Body of pancreas (tissue), 4 donors: ENCODE measurements around the gene GZF1. TPM values are rescaled to one million over a fixed set of nuclear protein-coding genes. Genes with fewer than 3 reads are reported as not detected.

Experiments
- ATAC-seq: fragments of 150-250 bp; one replicate; pipeline ENCODE4 v1.9.1; 2016
- DNase-seq, 4 donors: peaks; one replicate each; pipeline ENCODE4 v3.0.0-alpha.2; 2019
- H3K27ac ChIP-seq, 4 donors: fragments of 200-600 bp; sonication (generic); 1 replicate in 3 of 4; 2 replicates in 1 of 4; pipeline versions ENCODE4 v1.5.1 to v1.6.1; 2016 to 2019; ENCODE audit warnings: mild to moderate bottlenecking in 1 of 4, mixed read lengths in 1 of 4, moderate library complexity in 1 of 4
- H3K27me3 ChIP-seq, 2 donors: fragments of 200-600 bp; sonication (generic); one replicate each; pipeline ENCODE4 v1.6.0; 2016; ENCODE audit warnings: mild to moderate bottlenecking in 1 of 2
- H3K36me3 ChIP-seq, 2 donors: fragments of 200-600 bp; sonication (generic); replicated peaks in 1 of 2; 2 replicates each; pipeline ENCODE4 v1.5.1; 2016; ENCODE audit warnings: low read depth in 2 of 2; ENCODE audit not compliant: insufficient read depth in 1 of 2
- H3K4me1 ChIP-seq: fragments of 200-600 bp; sonication (generic); one replicate; pipeline ENCODE4 v1.6.0; 2016
- H3K4me3 ChIP-seq, 2 donors: fragments of 200-600 bp; sonication (generic); 1 replicate in 1 of 2; 2 replicates in 1 of 2; pipeline ENCODE4 v1.5.1; 2016 to 2019
- H3K9me3 ChIP-seq, 3 donors: fragments of 200-600 bp; sonication (generic); 1 replicate in 2 of 3; 2 replicates in 1 of 3; pipeline ENCODE4 v1.5.1; 2016
- POLR2A ChIP-seq, 3 donors: fragments of 450-650 bp; IDR thresholded peaks; one replicate each; pipeline ENCODE4 v1.6.1; 2016; ENCODE audit warnings: antibody characterized with exemption in 3 of 3, mild to moderate bottlenecking in 2 of 3
- WGBS, 2 donors: methylation state at CpG; one replicate each; pipeline ENCODE4 v1.1.5; 2017; 5-methylcytosine and 5-hydroxymethylcytosine counted together
- intact Hi-C: fragments of 100-400 bp; cut with DNase I; formaldehyde crosslinking; loops from one replicate; pipeline ENCODE4 v1.15.1; 2023
- small RNA-seq: library from RNA; depleted of rRNA; stranded (forward); fragments of <200 nt; gene quantifications from one replicate; pipeline ENCODE3, GENCODE V24; 2016
- total RNA-seq, 2 donors: library from RNA; depleted of rRNA; stranded (reverse); fragments of >200 nt; gene quantifications; one replicate each; pipeline ENCODE4 v1.1.0, GENCODE V29; 2016
- TF ChIP-seq, protein P1 (sequence below), 7 experiments: fragments of 450-650 bp in 4 of 7; fragments of 200-600 bp in 3 of 7; sonication (generic) in 3 of 7; IDR thresholded peaks; one replicate each; pipeline ENCODE4 v1.5.1; 2016 to 2019; ENCODE audit warnings: antibody characterized with exemption in 7 of 7

The GZF1 gene
- total RNA-seq, 2 donors from 2014 or later = 1.6 to 6.2 TPM

GRCh38 chr20:23417861-23418260 lies 55.9 kb downstream of the GZF1 start:
- H3K9me3 ChIP-seq = no peaks in the 10 kb centered on the region
- peaks cover 25% of the 10 kb centered on the region for H3K4me1 ChIP-seq
- DNase-seq = no peak
- no peak for ATAC-seq
- H3K27me3 ChIP-seq = no peaks in the 10 kb centered on the region
- H3K4me3 ChIP-seq = no peak overlapping the region
- TF ChIP-seq POLR2A (IDR thresholded peaks at IDR 0.05) = no peak
- TF ChIP-seq, protein P1, sequence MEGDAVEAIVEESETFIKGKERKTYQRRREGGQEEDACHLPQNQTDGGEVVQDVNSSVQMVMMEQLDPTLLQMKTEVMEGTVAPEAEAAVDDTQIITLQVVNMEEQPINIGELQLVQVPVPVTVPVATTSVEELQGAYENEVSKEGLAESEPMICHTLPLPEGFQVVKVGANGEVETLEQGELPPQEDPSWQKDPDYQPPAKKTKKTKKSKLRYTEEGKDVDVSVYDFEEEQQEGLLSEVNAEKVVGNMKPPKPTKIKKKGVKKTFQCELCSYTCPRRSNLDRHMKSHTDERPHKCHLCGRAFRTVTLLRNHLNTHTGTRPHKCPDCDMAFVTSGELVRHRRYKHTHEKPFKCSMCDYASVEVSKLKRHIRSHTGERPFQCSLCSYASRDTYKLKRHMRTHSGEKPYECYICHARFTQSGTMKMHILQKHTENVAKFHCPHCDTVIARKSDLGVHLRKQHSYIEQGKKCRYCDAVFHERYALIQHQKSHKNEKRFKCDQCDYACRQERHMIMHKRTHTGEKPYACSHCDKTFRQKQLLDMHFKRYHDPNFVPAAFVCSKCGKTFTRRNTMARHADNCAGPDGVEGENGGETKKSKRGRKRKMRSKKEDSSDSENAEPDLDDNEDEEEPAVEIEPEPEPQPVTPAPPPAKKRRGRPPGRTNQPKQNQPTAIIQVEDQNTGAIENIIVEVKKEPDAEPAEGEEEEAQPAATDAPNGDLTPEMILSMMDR (IDR thresholded peaks at IDR 0.05) = no peak
- intact Hi-C loops = loop anchor here (10.0 kb wide), 1 partner anchor 73 kb away; no protein-coding TSS in a partner anchor
- H3K36me3 ChIP-seq = no peaks in the 10 kb centered on the region
- H3K27ac ChIP-seq = no peak overlapping the region

DNA sequence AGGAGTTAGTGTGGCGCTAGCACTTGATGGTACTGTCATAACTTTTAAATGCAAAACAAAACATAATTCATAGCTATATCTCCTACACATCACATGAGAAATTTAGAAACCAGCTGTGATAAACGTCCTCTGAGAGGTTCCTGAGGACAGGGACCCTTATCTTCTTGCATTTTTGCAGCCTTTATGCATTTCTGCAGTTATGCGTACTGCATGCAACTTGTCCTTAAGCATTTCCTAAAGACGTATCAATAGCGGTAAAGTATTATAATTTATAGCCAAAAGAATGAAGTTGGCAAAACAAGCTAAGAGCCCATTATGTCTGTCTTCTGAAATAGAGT lies 57.6 kb downstream of the GZF1 start:
- peaks cover 25% of the 10 kb centered on the region for H3K4me1 ChIP-seq
- ATAC-seq (no peak), DNase-seq (no peak)
- intact Hi-C loops = loop anchor here (10.0 kb wide), 1 partner anchor 75 kb away; no protein-coding TSS in a partner anchor
- H3K9me3 ChIP-seq = no peaks in the 10 kb centered on the region
- TF ChIP-seq POLR2A (IDR thresholded peaks at IDR 0.05) = no peak
- TF ChIP-seq, protein P1 (IDR thresholded peaks at IDR 0.05) = no peak
- H3K36me3 ChIP-seq = no peaks in the 10 kb centered on the region
- peak overlapping the region in 2 of 4 donors; percentile 85 to 88 for H3K27ac ChIP-seq
- no peaks in the 10 kb centered on the region for H3K27me3 ChIP-seq
- WGBS, 2 donors = 43 to 46% methylated on average over 5 of the region's 5 CpGs
- no peak overlapping the region for H3K4me3 ChIP-seq

GRCh38 chr20:23419995-23420901 lies 58.3 kb downstream of the GZF1 start:
- peak in 1 of 3 donors; percentile 10 for TF ChIP-seq POLR2A (IDR thresholded peaks at IDR 0.05)
- TF ChIP-seq, protein P1 (IDR thresholded peaks at IDR 0.05) = no peak
- intact Hi-C loops = loop anchor here (10.0 kb wide), 1 partner anchor 75 kb away; no protein-coding TSS in a partner anchor
- WGBS, 2 donors = 2 to 6% methylated on average over 15 to 55 of the region's 58 CpGs

GRCh38 chr20:23420943-23421931 lies 59.3 kb downstream of the GZF1 start, which contains the start of gene NAPB:
Gene NAPB, minus strand, starts transcription at chr20:23421488. Its CDS starts 86 bp downstream, at chr20:23421402.
- peak within 1 kb of the TSS; percentile 67 to 88 (median 86) for H3K27ac ChIP-seq
- WGBS, 2 donors = 0 to 1% methylated on average over 15 to 52 of the region's 64 CpGs
- H3K9me3 ChIP-seq = no peaks in the 10 kb centered on the region
- no peaks in the 10 kb centered on the region for H3K36me3 ChIP-seq
- DNase-seq (peak; percentile 93 to 95 (median 94)), ATAC-seq (peak; percentile 99)
- H3K27me3 ChIP-seq = no peaks in the 10 kb centered on the region
- intact Hi-C loops = no loop called here
- peaks cover 19% of the 10 kb centered on the region for H3K4me1 ChIP-seq
- H3K4me3 ChIP-seq = peak within 1 kb of the TSS; percentile 95 to 96
- TF ChIP-seq, protein P1 (IDR thresholded peaks at IDR 0.05) = peak; percentile 50 to 92 (median 67)
- peak; percentile 67 to 82 (median 76) for TF ChIP-seq POLR2A (IDR thresholded peaks at IDR 0.05)

More at GRCh38 chr20:23419995-23420901, 58.3 kb downstream of the GZF1 start:
- Histone ChIP-seq H3K27me3 (no peaks in the 10 kb centered on the region), H3K27ac (peak overlapping the region; percentile 67 to 88 (median 86)), H3K4me3 (peak overlapping the region; percentile 95 to 96), H3K36me3 (no peaks in the 10 kb centered on the region), H3K4me1 (peaks cover 23% of the 10 kb centered on the region), H3K9me3 (no peaks in the 10 kb centered on the region)
- peak; percentile 65 to 84 (median 76) for DNase-seq
- ATAC-seq = peak; percentile 57

Small RNA genes within 50 kb of the gene (small RNA-seq; reads per million reads assigned to genes)
- gene RNA5SP479 = not detected

Other genes with a start within 250 kb of the GZF1 start
- 10 to 100 TPM in 1 of 2 donors, 1 to 10 TPM in 1; 6.5 to 16.2 TPM for gene NXT1, start 11.4 kb upstream of the GZF1 start, total RNA-seq
- 10 to 100 TPM in 1 of 2 donors, 1 to 10 TPM in 1; 9.9 to 12.7 TPM for gene NAPB, start 59.3 kb downstream of the GZF1 start, total RNA-seq
- gene CSTL1, start 77.5 kb downstream of the GZF1 start, total RNA-seq = not detected
- not detected for gene CST11, start 90.7 kb downstream of the GZF1 start, total RNA-seq
- not detected for gene CST8, start 128.9 kb downstream of the GZF1 start, total RNA-seq
- gene CST9L, start 206.3 kb downstream of the GZF1 start, total RNA-seq = not detected
- 1 to 10 TPM in 1 of 2 donors, not detected in 1; 3.6 TPM for gene CST9, start 243.7 kb downstream of the GZF1 start, total RNA-seq